ENCODE results near the gene MTRF1L.

- TF ChIP-seq POLR2A (IDR thresholded peaks at IDR 0.05) (no peak), EP300 (IDR thresholded peaks at IDR 0.05) (no peak), CTCF (IDR thresholded peaks at IDR 0.05) (no peak)
Measured at GRCh38 chr6:152946995-152947394, 55.5 kb downstream of the MTRF1L start.

Data from stomach (tissue), 4 donors.